Upper lobe of right lung (tissue), 1 donor: ENCODE results near the gene VAMP4. TPM values are rescaled to one million over a fixed set of nuclear protein-coding genes. Genes with fewer than 3 reads are reported as not detected.

Experiments
- ATAC-seq: fragments of 200-7000 bp; cut with Tn5 transposase; one replicate; pipeline ENCODE4 v1.9.1; 2020; ENCODE audit warnings: mild to moderate bottlenecking, moderate library complexity
- DNase-seq: peaks from one replicate; pipeline ENCODE4 v3.0.0-alpha.2; 2020
- H3K27ac ChIP-seq: fragments of 200-600 bp; one replicate; pipeline ENCODE4 v1.8.0; 2022
- H3K27me3 ChIP-seq: fragments of 200-600 bp; one replicate; pipeline ENCODE4 v1.8.0; 2022; ENCODE audit warnings: mild to moderate bottlenecking
- H3K36me3 ChIP-seq: fragments of 200-600 bp; one replicate; pipeline ENCODE4 v1.8.0; 2022
- H3K4me1 ChIP-seq: fragments of 200-600 bp; one replicate; pipeline ENCODE4 v1.8.0; 2022
- H3K4me3 ChIP-seq: fragments of 200-600 bp; one replicate; pipeline ENCODE4 v1.8.0; 2022; ENCODE audit warnings: mild to moderate bottlenecking
- H3K9me3 ChIP-seq: fragments of 200-600 bp; one replicate; pipeline ENCODE4 v1.8.0; 2022
- CTCF ChIP-seq: fragments of 200-600 bp; IDR thresholded peaks from one replicate; pipeline ENCODE4 v1.8.0; 2022; ENCODE audit warnings: antibody characterized with exemption
- intact Hi-C: fragments of 100-400 bp; cut with DNase I; formaldehyde crosslinking; loops from one replicate; pipeline ENCODE4 v1.11.0; 2022
- total RNA-seq: library from RNA; stranded (reverse); fragmentation: NEBNext Ultra II Directional; extraction: Animal tissue kit (Norgen Biotek cat#: 25700); gene quantifications from one replicate; pipeline ENCODE4 v1.2.1, GENCODE V29; 2021
- donor health status: DM: no; HTN: yes; CAD: no; lungs with severe emphysema.

The VAMP4 gene
- total RNA-seq, 1 donor from 2014 or later, result 19.2 TPM

- no peaks in the 10 kb centered on the region for H3K27me3 ChIP-seq
- H3K27ac ChIP-seq, result no peak overlapping the region
- H3K4me1 ChIP-seq, result peaks cover 5% of the 10 kb centered on the region
- DNase-seq, result no peak
- intact Hi-C loops, result no loop called here
- H3K36me3 ChIP-seq, result no peaks in the 10 kb centered on the region
- H3K9me3 ChIP-seq, result no peaks in the 10 kb centered on the region
- TF ChIP-seq CTCF, result no peak
- ATAC-seq, result no peak
- H3K4me3 ChIP-seq, result no peak overlapping the region
Measured at GRCh38 chr1:171748651-171749050, 6.8 kb upstream of the VAMP4 start.

GRCh38 chr1:171744986-171745385 lies 3.1 kb upstream of the VAMP4 start:
- DNase-seq, result no peak
- no peaks in the 10 kb centered on the region for H3K9me3 ChIP-seq
- no peak overlapping the region for H3K4me3 ChIP-seq
- H3K36me3 ChIP-seq, result no peaks in the 10 kb centered on the region
- TF ChIP-seq CTCF, result no peak
- H3K27me3 ChIP-seq, result no peaks in the 10 kb centered on the region
- H3K27ac ChIP-seq, result no peak overlapping the region
- intact Hi-C loops, result no loop called here
- no peak for ATAC-seq
- peaks cover 24% of the 10 kb centered on the region for H3K4me1 ChIP-seq

- H3K4me3 ChIP-seq, result peak overlapping the region; percentile 97
- ATAC-seq (no peak), DNase-seq (no peak)
- intact Hi-C loops, result no loop called here
- H3K27ac ChIP-seq, result peak overlapping the region; percentile 96
- no peak for TF ChIP-seq CTCF
- peaks cover 28% of the 10 kb centered on the region for H3K4me1 ChIP-seq
- peaks cover 1% of the 10 kb centered on the region for H3K36me3 ChIP-seq
- H3K9me3 ChIP-seq, result no peaks in the 10 kb centered on the region
- H3K27me3 ChIP-seq, result no peaks in the 10 kb centered on the region
Measured at GRCh38 chr1:171743081-171743870, 1.4 kb upstream of the VAMP4 start.

- TF ChIP-seq CTCF, result no peak
- Histone ChIP-seq H3K9me3 (no peaks in the 10 kb centered on the region), H3K36me3 (peaks cover 9% of the 10 kb centered on the region), H3K27ac (peak overlapping the region; percentile 96), H3K4me1 (peaks cover 28% of the 10 kb centered on the region), H3K4me3 (peak overlapping the region; percentile 97), H3K27me3 (no peaks in the 10 kb centered on the region)
- intact Hi-C loops, result no loop called here
- ATAC-seq, result peak; percentile 47
- DNase-seq, result peak; percentile 67
Measured at GRCh38 chr1:171742577-171742922, 685 bp upstream of the VAMP4 start.

GRCh38 chr1:171740987-171741871 lies 636 bp downstream of the VAMP4 start:
- Histone ChIP-seq H3K4me1 (peaks cover 28% of the 10 kb centered on the region), H3K36me3 (peaks cover 22% of the 10 kb centered on the region), H3K27ac (peak overlapping the region; percentile 96), H3K4me3 (peak overlapping the region; percentile 97), H3K9me3 (no peaks in the 10 kb centered on the region), H3K27me3 (no peaks in the 10 kb centered on the region)
- TF ChIP-seq CTCF, result peak; percentile 23
- DNase-seq (no peak), ATAC-seq (peak; percentile 64)
- intact Hi-C loops, result no loop called here
